Endometrial microvascular endothelial cells (primary cell): Measurements from ENCODE around the gene SNX1. TPM values are rescaled to one million over a fixed set of nuclear protein-coding genes. Genes with fewer than 3 reads are reported as not detected.

Experiments
- in situ Hi-C: cut with HindIII; loops from 2 replicates; pipeline ENCODE4 v1.10.0; 2017; ENCODE audit warnings: low sequenced_read_pairs, low pct_unique_long_range_greater_than_20kb; ENCODE audit errors: inconsistent ontology term
- total RNA-seq: library from RNA; depleted of rRNA; stranded (reverse); fragments of >200 nt; gene quantifications from one replicate; pipeline ENCODE4 v1.2.3, GENCODE V29; 2015; ENCODE audit errors: inconsistent ontology term

The SNX1 gene
- total RNA-seq, 1 donor from 2014 or later = 25.9 TPM

- in situ Hi-C loops = no loop called here
These were observed 60.2 kb downstream of the SNX1 start for GRCh38 chr15:64155802-64156651.

DNA sequence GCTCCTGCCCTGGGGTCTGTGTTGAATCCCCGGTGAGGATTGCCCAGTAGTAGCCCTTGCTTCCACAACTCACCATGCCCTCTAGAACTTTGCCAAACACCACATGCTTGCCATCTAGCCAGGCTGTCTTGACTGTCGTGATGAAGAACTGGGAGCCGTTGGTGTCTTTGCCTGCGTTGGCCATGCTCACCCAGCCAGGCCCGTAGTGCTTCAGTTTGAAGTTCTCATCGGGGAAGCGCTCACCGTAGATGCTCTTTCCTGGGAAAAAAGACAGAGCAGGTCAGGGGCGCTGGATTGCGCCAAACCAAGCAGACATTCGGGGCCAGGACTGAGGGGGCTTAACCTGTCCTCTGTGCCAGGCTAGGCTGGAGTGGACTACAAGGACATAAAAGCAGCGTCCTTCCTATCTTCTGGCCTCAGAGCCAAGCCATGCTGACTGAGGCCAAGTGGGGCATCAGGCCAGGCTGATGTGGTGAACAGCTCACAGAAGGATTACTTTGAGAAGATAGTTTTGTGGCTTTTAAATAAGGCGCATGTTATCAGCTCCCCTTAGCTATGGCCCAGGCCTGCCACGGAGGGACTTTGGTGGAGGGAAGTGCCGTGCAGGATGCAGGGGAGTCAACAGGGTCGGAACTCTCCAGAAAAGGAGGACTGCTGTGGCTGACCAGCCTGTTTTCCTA lies 61.0 kb downstream of the SNX1 start:
- in situ Hi-C loops = no loop called here

GRCh38 chr15:64157599-64158125 lies 61.9 kb downstream of the SNX1 start:
- in situ Hi-C loops = no loop called here

GRCh38 chr15:64158363-64159134 lies 62.8 kb downstream of the SNX1 start:
- in situ Hi-C loops = no loop called here

- in situ Hi-C loops = no loop called here
These were observed 66.1 kb downstream of the SNX1 start for GRCh38 chr15:64161688-64162477.

- in situ Hi-C loops = no loop called here
These were observed 66.7 kb downstream of the SNX1 start for GRCh38 chr15:64162478-64162868.

DNA sequence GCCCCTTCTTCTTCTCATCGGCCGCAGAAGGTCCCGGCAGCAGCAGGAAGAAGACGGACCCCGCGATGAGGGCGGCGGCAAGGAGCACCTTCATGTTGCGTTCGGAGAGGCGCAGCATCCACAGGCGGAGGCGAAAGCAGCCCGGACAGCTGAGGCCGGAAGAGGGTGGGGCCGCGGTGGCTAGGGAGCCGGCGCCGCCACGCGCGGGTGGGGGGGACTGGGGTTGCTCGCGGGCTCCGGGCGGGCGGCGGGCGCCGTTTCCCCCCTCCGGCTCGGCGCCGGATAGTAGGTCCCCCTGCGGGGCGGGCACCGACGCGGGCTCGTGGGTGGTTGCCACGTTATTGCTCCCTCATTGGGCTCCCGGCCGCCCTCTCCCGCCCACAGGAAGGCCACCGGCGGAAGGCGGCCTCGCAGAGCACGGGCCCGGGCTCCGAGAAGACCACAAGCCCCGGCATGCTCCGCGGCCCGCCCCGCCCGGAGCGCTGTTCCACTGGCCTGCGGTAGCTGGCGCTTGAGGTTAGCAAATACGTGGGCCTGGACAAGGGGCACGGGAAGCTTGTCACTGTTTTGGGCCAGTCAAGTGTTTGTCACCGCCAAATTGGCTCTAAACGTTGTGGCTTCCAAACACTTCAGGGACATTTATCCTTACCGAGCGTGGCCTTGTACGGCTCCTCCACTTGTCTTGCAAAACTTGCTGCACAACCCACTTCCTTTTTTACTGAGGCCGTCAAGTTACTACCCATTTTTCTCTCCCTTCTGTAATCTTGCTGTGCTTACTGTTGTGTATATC lies 67.3 kb downstream of the SNX1 start, which contains the start of gene PPIB:
Gene PPIB (minus strand): TSS at position 154 of the 790 bp plus-strand sequence. CDS start 36 bp downstream, at position 118.
- in situ Hi-C loops = no loop called here

- in situ Hi-C loops = no loop called here
These were observed 68.0 kb downstream of the SNX1 start for GRCh38 chr15:64163659-64164362.

- in situ Hi-C loops = no loop called here
These were observed 68.7 kb downstream of the SNX1 start for GRCh38 chr15:64164436-64164835.

DNA sequence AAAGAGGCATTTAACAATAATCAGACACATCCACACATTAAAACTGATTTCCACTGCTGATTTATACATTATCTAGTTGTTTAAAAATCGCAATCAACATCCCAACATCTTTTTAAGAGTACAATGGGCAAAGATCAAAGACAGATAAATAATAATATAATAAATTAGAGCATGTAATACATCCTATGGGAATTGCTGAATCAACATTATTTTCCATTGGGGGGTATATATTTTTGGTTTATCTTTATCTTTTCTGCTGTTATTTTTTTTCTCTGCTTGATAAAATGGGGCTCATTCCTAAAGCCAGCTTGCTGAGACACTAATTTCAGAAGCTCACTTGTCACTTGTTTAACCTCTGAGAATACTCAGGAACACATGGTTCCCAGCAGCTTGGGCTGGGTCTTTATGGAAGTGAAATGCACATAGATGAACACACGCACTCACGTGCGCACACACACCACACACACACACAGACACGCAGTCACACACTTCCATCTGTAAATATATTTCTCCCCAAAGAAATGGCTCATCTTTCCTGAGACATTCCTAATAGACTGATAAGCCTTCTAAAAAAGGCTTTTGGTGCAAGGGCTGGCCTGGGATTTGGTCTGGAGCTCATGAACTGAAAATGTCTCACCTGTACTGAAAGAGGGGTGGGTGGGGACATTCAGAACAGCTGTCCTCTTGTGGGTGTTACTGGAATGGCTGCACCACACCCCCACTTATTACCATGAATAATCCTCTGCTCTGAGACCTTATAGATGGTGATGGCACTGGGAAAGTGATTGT lies 70.5 kb downstream of the SNX1 start:
- in situ Hi-C loops = no loop called here

DNA sequence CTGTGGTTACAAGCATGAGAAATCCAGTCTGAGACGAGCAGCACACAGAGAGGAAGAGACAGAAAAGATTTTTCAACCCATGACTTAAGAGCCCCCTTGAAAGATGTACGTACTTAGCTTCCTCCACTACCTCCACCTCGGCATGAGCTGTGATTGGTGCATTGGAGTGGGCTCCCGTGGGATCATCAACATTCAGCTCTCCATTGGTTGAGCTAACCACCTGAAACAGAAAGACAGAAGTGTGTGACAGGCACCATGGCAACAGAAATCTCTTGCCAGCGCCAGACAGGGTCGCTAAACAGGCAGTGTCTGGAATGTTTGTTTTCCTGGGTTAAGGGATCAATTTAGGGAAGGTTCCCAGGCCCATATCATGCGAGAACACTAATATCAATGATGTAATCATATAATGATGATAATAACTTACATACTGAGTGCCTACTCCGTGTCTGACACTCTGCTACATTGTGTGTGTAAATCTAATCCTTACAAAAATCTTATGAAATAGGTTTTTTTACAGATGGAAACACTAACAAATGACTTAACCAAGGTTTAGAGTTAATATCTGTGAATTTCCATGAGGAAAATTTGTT lies 84.5 kb downstream of the SNX1 start:
- in situ Hi-C loops = no loop called here

DNA sequence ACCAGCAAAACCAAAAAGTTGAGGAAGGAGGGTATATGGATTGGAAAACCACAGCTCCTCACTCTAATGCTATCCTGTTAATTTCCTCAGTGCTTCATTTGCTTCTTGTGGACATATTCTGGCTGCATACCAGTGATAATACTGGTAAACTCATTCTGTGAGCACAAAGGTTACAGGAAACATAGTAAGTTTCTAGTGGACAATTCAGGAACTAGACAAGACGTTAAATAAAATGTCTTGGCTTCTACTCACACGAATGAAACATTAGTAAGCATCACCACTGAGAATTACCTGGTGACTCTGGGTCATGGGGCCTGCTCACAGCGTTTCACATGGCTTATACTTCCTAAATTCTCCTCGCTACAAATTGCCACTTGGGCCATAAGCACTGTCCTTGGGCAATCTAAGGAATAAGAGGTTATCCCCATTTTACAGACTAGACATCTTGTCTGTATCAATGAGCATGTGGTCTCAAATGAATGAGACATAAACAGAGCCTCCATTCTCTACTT lies 87.1 kb downstream of the SNX1 start:
- in situ Hi-C loops = no loop called here

DNA sequence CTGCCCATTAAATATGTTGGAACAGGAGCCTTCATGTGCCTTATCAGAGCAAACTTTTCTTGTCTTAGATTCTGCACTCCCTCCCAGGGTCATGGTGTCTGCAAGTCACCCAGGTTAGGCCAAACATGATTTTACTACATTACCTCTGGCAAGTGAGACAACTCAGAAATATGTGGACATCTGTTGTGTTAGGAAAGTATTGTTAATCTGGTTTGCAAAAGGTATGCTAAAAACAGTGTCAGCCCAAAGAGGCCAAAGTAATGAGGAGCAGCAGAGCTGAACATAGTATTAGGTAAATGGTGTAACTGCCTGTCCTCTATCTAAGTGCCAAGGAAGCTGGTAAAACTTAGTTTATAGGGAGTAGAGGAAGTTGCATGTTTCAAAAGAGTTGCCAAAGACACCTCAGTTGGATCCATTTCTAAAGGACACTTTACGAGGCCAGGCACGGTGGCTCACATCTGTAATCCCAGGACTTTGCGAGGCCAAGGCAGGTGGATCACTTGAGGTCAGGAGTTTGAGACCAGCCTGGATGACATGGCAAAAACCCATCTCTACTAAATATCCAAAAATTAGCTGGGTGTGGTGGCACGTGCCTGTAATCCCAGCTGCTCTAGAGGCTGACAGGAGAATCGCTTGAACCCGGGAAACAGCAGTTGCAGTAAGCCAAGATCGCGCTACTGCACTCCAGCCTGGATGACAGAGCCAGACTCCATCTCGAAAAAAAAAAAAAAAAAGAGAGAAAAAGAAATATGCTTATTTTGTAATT lies 89.5 kb downstream of the SNX1 start:
- in situ Hi-C loops = no loop called here

- in situ Hi-C loops = no loop called here
These were observed 91.8 kb downstream of the SNX1 start for GRCh38 chr15:64187396-64188191.
